ENCODE results near the gene FAM171A2. TPM values are rescaled to one million over a fixed set of nuclear protein-coding genes. Genes with fewer than 3 reads are reported as not detected.

FAM171A2 gene
- total RNA-seq, 1 experiment from 2014 or later, result 29.9 TPM

- no peak for TF ChIP-seq AFF4 (CRISPR knock-in tag; IDR thresholded peaks at IDR 0.05; ENCODE audit: borderline replicate concordance)
- no peak for TF ChIP-seq ZNF671 (CRISPR knock-in tag; IDR thresholded peaks at IDR 0.05)
- peak; percentile 62; the same call in 1 of the 2 replicates for TF ChIP-seq ZNF263 (CRISPR knock-in tag; IDR thresholded peaks at IDR 0.05; ENCODE audit: low read depth)
- no peak for TF ChIP-seq AR (CRISPR knock-in tag; IDR thresholded peaks at IDR 0.05)
- 0 out of 2 replicates have a peak, but pooled peaks have one; percentile 21 for TF ChIP-seq PREB (CRISPR knock-in tag; IDR thresholded peaks at IDR 0.05; ENCODE audit: borderline replicate concordance)
- no peak for TF ChIP-seq CDX4 (CRISPR knock-in tag; IDR thresholded peaks at IDR 0.05; ENCODE audit: borderline replicate concordance)
- TF ChIP-seq SMAD4 (CRISPR knock-in tag; IDR thresholded peaks at IDR 0.05), result no peak
- TF ChIP-seq ZBTB21 (CRISPR knock-in tag; IDR thresholded peaks at IDR 0.05; ENCODE audit: borderline replicate concordance), result peak; percentile 69; the same call in 1 of the 2 replicates
- TF ChIP-seq NR3C1 (CRISPR knock-in tag; conservative IDR thresholded peaks at IDR 0.05; ENCODE audit: low read depth), result no peak
- TF ChIP-seq ERG (CRISPR knock-in tag; IDR thresholded peaks at IDR 0.05), result no peak
- TF ChIP-seq FOXP4 (CRISPR knock-in tag; IDR thresholded peaks at IDR 0.05), result peak; percentile 68; the same call in 1 of the 2 replicates
- TF ChIP-seq ZSCAN18 (CRISPR knock-in tag; IDR thresholded peaks at IDR 0.05), result no peak
- peak; percentile 59; the same call in 1 of the 2 replicates for TF ChIP-seq CREM (CRISPR knock-in tag; IDR thresholded peaks at IDR 0.05)
- TF ChIP-seq SP1 (CRISPR knock-in tag; conservative IDR thresholded peaks at IDR 0.05), result peak; percentile 89
- peak; percentile 44; the same call in 1 of the 2 replicates for TF ChIP-seq E2F5 (CRISPR knock-in tag; IDR thresholded peaks at IDR 0.05)
- TF ChIP-seq IRF1 (CRISPR knock-in tag; IDR thresholded peaks at IDR 0.05), result 0 out of 2 replicates have a peak, but pooled peaks have one; percentile 16
- no peak for TF ChIP-seq MYBL2 (CRISPR knock-in tag; IDR thresholded peaks at IDR 0.05)
- TF ChIP-seq MAX (CRISPR knock-in tag; IDR thresholded peaks at IDR 0.05), result 0 out of 2 replicates have a peak, but pooled peaks have one; percentile 30
- TF ChIP-seq PRRX2 (CRISPR knock-in tag; IDR thresholded peaks at IDR 0.05), result no peak
- TF ChIP-seq TCF7 (CRISPR knock-in tag; IDR thresholded peaks at IDR 0.05; ENCODE audit: low read depth), result no peak
- TF ChIP-seq ZNF138 (CRISPR knock-in tag; conservative IDR thresholded peaks at IDR 0.05), result no peak
- no peak for TF ChIP-seq KAT7 (CRISPR knock-in tag; IDR thresholded peaks at IDR 0.05; ENCODE audit: borderline replicate concordance)
- peak; percentile 57; the same call in 1 of the 2 replicates for TF ChIP-seq GABPB1 (CRISPR knock-in tag; IDR thresholded peaks at IDR 0.05)
These were observed 55.3 kb downstream of the FAM171A2 start, which contains the start of gene RUNDC3A (continued) for GRCh38 chr17:44308320-44308818.

Measured in WTC11 (cell line).